ENCODE data around the gene CETN1. TPM values are rescaled to one million over a fixed set of nuclear protein-coding genes. Genes with fewer than 3 reads are reported as not detected.

Gene CETN1
- total and polyA plus RNA-seq, 7 donors = not detected

DNA sequence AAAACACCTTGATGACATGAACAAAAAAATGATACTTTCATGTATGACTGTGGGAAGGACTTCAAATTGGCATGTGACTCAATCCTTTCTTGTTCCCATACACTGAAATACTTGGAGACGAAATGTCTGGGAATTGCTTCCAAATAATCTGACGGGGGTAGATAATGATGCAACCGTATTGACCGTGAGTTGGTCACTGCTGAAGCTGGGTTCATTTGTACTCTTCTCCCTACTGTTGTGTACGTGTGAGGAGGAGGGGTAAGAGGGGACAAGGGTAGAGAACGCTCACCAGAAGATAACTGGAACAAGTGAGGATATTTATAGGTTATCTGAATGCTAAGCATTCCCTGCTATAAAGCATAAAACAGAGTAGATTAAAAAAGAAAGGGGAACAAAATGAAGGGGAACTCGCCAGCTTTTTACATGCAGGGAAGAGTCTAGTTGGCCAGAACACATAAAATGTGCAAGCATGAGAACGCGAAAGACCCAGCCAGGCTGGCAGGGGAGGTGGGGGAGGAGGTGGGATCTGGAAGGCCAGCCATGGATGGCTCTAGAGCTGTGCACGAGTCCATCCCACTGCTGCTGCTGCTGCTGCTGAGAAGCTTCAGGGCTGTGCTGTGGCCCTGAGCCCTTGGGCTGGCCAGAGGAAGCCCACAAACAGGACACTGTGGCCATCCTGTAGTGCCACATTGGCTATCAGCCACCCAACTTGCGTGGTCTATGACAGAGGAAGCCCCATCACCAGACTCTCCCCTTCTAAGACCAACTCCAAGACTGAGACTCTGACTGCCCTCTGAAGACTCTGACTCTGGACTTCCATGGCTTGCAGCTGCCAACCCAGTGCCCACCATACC is 15.2 kb upstream of the CETN1 start:
- Histone ChIP-seq H3K36me3 (ENCODE audit: insufficient read depth in 1 of 2, low read depth in 1 of 2) (no peaks in the 10 kb centered on the region), H3K27me3 (ENCODE audit: insufficient read depth in 3 of 3, low read length in 2 of 3) (no peaks in the 10 kb centered on the region), H3K4me3 (no peak overlapping the region), H3K27ac (no peak overlapping the region), H3K9me3 (no peaks in the 10 kb centered on the region), H3K4me1 (no peaks in the 10 kb centered on the region)
- no peak for ATAC-seq
- no peak for DNase-seq
- no peak for TF ChIP-seq CTCF (IDR thresholded peaks at IDR 0.05)
- WGBS, 3 donors = 36 to 37% (median 37%) methylated on average over 11 of the region's 11 CpGs
- intact Hi-C loops (cut with DNase I) = no loop called here

GRCh38 chr18:565562-566061 is 14.6 kb upstream of the CETN1 start:
- TF ChIP-seq CTCF (IDR thresholded peaks at IDR 0.05) = no peak
- intact Hi-C loops (cut with DNase I) = no loop called here

DNA sequence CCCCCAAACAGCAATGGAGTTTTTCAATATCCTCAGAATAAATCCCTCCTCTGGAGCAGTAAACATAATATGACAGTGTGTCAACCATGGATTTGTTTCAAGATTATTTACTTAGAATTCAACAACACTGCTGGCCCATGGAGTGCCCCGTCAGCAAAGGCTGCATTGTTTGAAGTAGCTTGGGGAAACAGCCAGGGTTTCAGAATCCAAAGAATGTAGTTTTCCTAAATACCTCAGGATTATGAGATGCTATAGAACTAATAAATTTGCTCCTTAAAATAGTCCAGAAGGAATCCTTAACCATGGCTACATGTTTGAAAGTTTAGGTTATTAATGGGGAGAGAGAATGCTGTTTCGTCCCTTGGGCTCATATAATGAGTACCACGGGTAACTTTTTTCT is 13.1 kb upstream of the CETN1 start:
- H3K9me3 ChIP-seq = no peaks in the 10 kb centered on the region
- DNase-seq (no peak), ATAC-seq (no peak)
- WGBS, 3 donors = 64 to 69% (median 65%) methylated on average over 3 of the region's 3 CpGs
- intact Hi-C loops (cut with DNase I) = no loop called here
- H3K4me3 ChIP-seq = no peak overlapping the region
- no peak for TF ChIP-seq CTCF (IDR thresholded peaks at IDR 0.05)
- H3K27ac ChIP-seq = no peak overlapping the region
- no peaks in the 10 kb centered on the region for H3K27me3 ChIP-seq (ENCODE audit: insufficient read depth in 3 of 3, low read length in 2 of 3)
- no peaks in the 10 kb centered on the region for H3K36me3 ChIP-seq (ENCODE audit: insufficient read depth in 1 of 2, low read depth in 1 of 2)
- H3K4me1 ChIP-seq = no peaks in the 10 kb centered on the region

More at GRCh38 chr18:565562-566061, 14.6 kb upstream of the CETN1 start:
- Histone ChIP-seq H3K4me3 (no peak overlapping the region), H3K4me1 (no peaks in the 10 kb centered on the region), H3K36me3 (ENCODE audit: insufficient read depth in 1 of 2, low read depth in 1 of 2) (no peaks in the 10 kb centered on the region), H3K27me3 (ENCODE audit: insufficient read depth in 3 of 3, low read length in 2 of 3) (no peaks in the 10 kb centered on the region), H3K27ac (no peak overlapping the region), H3K9me3 (no peaks in the 10 kb centered on the region)
- 85 to 89% (median 88%) methylated on average over 7 of the region's 7 CpGs for WGBS, 3 donors
- ATAC-seq (no peak), DNase-seq (no peak)

- intact Hi-C loops (cut with DNase I) = no loop called here
- no peak overlapping the region for H3K4me3 ChIP-seq
- no peaks in the 10 kb centered on the region for H3K27me3 ChIP-seq (ENCODE audit: insufficient read depth in 3 of 3, low read length in 2 of 3)
- ATAC-seq (no peak), DNase-seq (no peak)
- H3K36me3 ChIP-seq (ENCODE audit: insufficient read depth in 1 of 2, low read depth in 1 of 2) = no peaks in the 10 kb centered on the region
- WGBS, 3 donors = 77 to 82% (median 79%) methylated on average over 3 of the region's 3 CpGs
- no peaks in the 10 kb centered on the region for H3K9me3 ChIP-seq
- no peaks in the 10 kb centered on the region for H3K4me1 ChIP-seq
- H3K27ac ChIP-seq = no peak overlapping the region
- no peak for TF ChIP-seq CTCF (IDR thresholded peaks at IDR 0.05)
Observed at GRCh38 chr18:568731-569130, 11.4 kb upstream of the CETN1 start.

All from psoas muscle (tissue), 8 donors.